ENCODE data around the gene CASD1. TPM values are rescaled to one million over a fixed set of nuclear protein-coding genes. Genes with fewer than 3 reads are reported as not detected.

The CASD1 gene
- total and polyA plus RNA-seq, 8 donors: 7.2 to 19.4 (median 10.6) TPM

DNA sequence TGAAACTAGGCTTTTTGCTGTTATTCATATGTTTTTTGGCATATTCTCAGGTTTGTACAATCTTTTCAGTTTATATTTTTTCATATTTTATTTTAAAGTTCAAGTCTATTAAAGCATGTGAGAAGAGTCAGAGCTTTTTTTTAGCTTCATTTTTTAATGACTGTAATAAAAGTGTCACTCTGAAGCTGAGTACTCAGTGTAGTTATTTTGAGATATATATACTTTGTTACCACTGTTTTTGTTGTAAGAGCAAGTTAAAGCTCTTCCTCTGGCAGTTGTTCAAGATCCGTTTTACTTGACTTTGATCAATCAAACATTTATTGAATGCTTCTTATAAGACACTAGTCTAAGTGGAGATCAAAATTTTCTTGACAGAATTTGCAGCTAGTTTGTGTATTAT lies 37.5 kb downstream of the CASD1 start:
- Histone ChIP-seq H3K9me3 (no peaks in the 10 kb centered on the region), H3K36me3 (peaks cover 0 to 7% (median 0%) of the 10 kb centered on the region in 3 donors), H3K27ac (no peak overlapping the region), H3K4me1 (no peaks in the 10 kb centered on the region), H3K27me3 (no peaks in the 10 kb centered on the region), H3K4me3 (no peak overlapping the region)
- TF ChIP-seq, protein P1, sequence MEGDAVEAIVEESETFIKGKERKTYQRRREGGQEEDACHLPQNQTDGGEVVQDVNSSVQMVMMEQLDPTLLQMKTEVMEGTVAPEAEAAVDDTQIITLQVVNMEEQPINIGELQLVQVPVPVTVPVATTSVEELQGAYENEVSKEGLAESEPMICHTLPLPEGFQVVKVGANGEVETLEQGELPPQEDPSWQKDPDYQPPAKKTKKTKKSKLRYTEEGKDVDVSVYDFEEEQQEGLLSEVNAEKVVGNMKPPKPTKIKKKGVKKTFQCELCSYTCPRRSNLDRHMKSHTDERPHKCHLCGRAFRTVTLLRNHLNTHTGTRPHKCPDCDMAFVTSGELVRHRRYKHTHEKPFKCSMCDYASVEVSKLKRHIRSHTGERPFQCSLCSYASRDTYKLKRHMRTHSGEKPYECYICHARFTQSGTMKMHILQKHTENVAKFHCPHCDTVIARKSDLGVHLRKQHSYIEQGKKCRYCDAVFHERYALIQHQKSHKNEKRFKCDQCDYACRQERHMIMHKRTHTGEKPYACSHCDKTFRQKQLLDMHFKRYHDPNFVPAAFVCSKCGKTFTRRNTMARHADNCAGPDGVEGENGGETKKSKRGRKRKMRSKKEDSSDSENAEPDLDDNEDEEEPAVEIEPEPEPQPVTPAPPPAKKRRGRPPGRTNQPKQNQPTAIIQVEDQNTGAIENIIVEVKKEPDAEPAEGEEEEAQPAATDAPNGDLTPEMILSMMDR (IDR thresholded peaks at IDR 0.05): no peak
- intact Hi-C loops (cut with DNase I): no loop called here
- no peak for FAIRE-seq
- ATAC-seq: no peak
- WGBS, 2 donors: 34 to 35% methylated on average over 1 of the region's 1 CpG
- DNase-seq: no peak

DNA sequence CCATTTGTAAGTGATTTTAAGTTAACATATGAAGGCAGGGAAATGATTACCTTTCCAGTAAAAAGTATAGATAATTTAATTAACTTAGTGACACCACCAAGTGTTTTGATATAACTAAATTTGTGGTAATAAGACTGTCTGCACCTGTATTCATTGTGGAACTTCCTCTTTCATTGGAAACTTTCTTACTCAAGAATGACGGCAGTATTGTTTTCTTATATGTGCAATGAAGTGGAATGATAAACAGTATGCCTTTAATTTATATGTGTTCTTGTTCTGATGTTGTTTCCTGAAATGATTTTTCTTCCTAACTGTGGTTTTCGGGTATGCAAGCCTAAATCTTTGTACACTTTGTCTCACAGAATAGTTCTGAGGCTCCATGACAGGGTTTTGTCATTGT lies 46.4 kb downstream of the CASD1 start:
- FAIRE-seq: no peak

DNA sequence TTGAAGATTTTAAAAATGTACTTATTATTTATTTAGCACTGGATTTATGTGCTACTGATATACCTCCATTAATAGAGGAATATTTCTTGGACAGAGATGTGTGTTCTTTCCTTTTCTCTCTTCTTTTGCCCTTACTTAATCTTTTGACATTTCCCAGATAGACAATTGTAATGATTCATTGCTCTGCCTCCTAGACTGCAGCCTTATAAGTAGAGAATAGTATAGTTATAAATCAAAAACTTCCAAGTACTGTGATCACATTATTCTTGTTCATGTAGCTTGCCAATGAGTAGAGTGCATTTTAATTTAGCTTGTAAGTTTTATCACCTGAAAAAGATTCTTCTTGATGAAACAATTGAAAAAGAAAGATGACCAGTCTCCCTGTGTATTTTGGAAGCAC lies 47.6 kb downstream of the CASD1 start:
- TF ChIP-seq, protein P1 (IDR thresholded peaks at IDR 0.05): no peak
- ATAC-seq: no peak
- H3K4me3 ChIP-seq: no peak overlapping the region
- DNase-seq: no peak
- H3K9me3 ChIP-seq: no peaks in the 10 kb centered on the region
- intact Hi-C loops (cut with DNase I): no loop called here
- FAIRE-seq: no peak
- no peak overlapping the region for H3K27ac ChIP-seq
- H3K36me3 ChIP-seq: peaks cover 0 to under 1% (median 0%) of the 10 kb centered on the region in 3 donors
- H3K27me3 ChIP-seq: no peaks in the 10 kb centered on the region
- no peaks in the 10 kb centered on the region for H3K4me1 ChIP-seq

More for the DNA sequence above, 46.4 kb downstream of the CASD1 start:
- H3K9me3 ChIP-seq: no peaks in the 10 kb centered on the region
- no peak overlapping the region for H3K4me3 ChIP-seq
- H3K27me3 ChIP-seq: no peaks in the 10 kb centered on the region
- no peak overlapping the region for H3K27ac ChIP-seq
- ATAC-seq: no peak
- WGBS, 2 donors: 84 to 97% methylated on average over 2 of the region's 2 CpGs
- intact Hi-C loops (cut with DNase I): no loop called here
- DNase-seq: no peak
- H3K4me1 ChIP-seq: no peaks in the 10 kb centered on the region
- peaks cover 0 to 9% (median 0%) of the 10 kb centered on the region in 3 donors for H3K36me3 ChIP-seq
- TF ChIP-seq, protein P1 (IDR thresholded peaks at IDR 0.05): no peak

DNA sequence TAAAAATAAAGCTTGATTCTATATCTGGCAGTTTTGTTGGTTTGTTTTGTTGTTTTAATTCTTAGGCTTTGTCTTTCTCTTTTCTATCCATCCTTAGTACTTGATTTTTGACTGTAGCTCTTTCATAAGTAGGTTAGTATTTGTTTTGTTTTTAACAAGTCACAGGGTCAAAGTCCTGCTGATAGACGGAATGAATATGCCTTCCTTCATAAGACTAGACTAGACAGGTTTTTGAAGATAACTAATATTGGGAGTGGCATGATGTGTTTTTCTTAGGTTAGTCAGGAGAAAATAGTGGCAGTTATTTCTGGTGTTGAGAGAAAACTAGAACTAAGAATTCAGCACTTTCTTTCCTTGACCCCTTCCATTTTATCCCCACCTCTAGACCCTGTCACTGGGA lies 50.4 kb downstream of the CASD1 start:
- intact Hi-C loops (cut with DNase I): no loop called here
- WGBS, 2 donors: 13 to 18% methylated on average over 1 of the region's 1 CpG
- FAIRE-seq: no peak
- DNase-seq: no peak
- TF ChIP-seq, protein P1 (IDR thresholded peaks at IDR 0.05): no peak
- Histone ChIP-seq H3K4me3 (no peak overlapping the region), H3K4me1 (no peaks in the 10 kb centered on the region), H3K27me3 (no peaks in the 10 kb centered on the region), H3K27ac (no peak overlapping the region), H3K36me3 (no peaks in the 10 kb centered on the region), H3K9me3 (no peaks in the 10 kb centered on the region)
- no peak for ATAC-seq

DNA sequence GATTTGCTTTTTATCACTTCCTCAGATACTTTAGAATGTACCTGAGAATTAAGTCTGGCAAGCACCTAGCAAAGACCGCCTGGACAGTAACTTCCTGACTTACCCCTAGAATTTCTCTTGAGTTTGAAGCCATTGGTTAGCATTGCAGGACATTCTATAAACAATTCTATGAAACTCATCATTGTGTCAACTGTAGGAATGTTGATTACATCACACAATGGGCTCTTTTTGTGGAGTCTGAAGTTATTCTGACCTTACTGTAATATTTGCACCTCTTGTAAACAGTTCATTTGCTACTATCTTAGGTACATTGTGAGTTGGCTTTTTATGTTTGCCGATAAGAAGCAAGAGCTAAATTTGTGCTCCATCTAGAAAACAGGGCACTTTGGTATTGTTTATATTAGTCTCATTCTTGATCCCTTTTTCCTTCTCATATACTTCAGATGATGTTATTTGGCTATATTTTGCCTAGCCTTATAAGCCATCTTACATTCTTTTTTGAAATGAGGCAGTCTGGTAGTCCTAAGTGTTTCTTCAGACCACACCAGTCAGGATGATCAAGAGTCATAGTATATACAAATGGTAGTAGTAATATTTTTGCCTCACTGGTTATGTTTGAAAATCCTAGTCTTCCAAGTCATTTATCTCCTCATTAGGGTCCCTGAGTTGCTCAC lies 52.4 kb downstream of the CASD1 start:
- TF ChIP-seq, protein P1 (IDR thresholded peaks at IDR 0.05): no peak
- DNase-seq: no peak
- no peaks in the 10 kb centered on the region for H3K27me3 ChIP-seq
- FAIRE-seq: no peak
- no peaks in the 10 kb centered on the region for H3K36me3 ChIP-seq
- ATAC-seq: no peak
- H3K4me1 ChIP-seq: no peaks in the 10 kb centered on the region
- 72 to 74% methylated on average over 2 of the region's 2 CpGs for WGBS, 2 donors
- no peaks in the 10 kb centered on the region for H3K9me3 ChIP-seq
- no peak overlapping the region for H3K27ac ChIP-seq
- intact Hi-C loops (cut with DNase I): no loop called here
- no peak overlapping the region for H3K4me3 ChIP-seq

Data from pancreas (tissue), 10 donors.